K562 (cell line): ENCODE measurements around the gene POU2F1. TPM values are rescaled to one million over a fixed set of nuclear protein-coding genes. Genes with fewer than 3 reads are reported as not detected.
A peak's percentile ranks its signal among the peaks of the same experiment; 100 is the strongest.

Experiments used
- CHD1 ChIP-seq: fragments of 200-600 bp; sonication (generic); IDR thresholded peaks from one replicate; pipeline ENCODE4 v1.6.1; 2012; ENCODE audit warnings: mild to moderate bottlenecking, moderate library complexity, low read length, inconsistent platforms
- CXXC5 ChIP-seq: fragments of 250-450 bp; sonication (Bioruptor Pico); IDR thresholded peaks from 2 replicates; pipeline ENCODE4 v1.8.0; 2022; ENCODE audit warnings: inconsistent platforms, mild to moderate bottlenecking, moderate library complexity
- HLTF ChIP-seq: fragments of 450-650 bp; IDR thresholded peaks from 2 replicates; pipeline ENCODE4 v1.6.1; 2016
- LEF1 ChIP-seq: fragments of 450-650 bp; IDR thresholded peaks from 2 replicates; pipeline ENCODE4 v1.6.1; 2016; ENCODE audit warnings: mild to moderate bottlenecking
- YY1 ChIP-seq, 3 experiments: IDR thresholded peaks; 2 replicates each; pipeline ENCODE4 v1.6.1; 2011; ENCODE audit warnings: low read length in 2 of 3, mild to moderate bottlenecking in 2 of 3, moderate library complexity in 2 of 3, borderline replicate concordance in 1 of 3, control low read depth in 1 of 3, low read depth in 1 of 3; ENCODE audit not compliant: insufficient read depth in 3 of 3, insufficient replicate concordance in 2 of 3, control insufficient read depth in 1 of 3, insufficient read length in 1 of 3; ENCODE audit errors: extremely low read depth in 1 of 3
- polyA plus RNA-seq, 8 experiments: library from polyadenylated mRNA; depleted of rRNA in 4 of 8; stranded (reverse) in 5 of 8; unstranded in 3 of 8; fragments of >200 nt; fragmentation: Nextera tagmentation in 2 of 8; fragmentation: Illumina TruSeq in 1 of 8; extraction: Ambion mirVana in 2 of 8; extraction: Trizol in 1 of 8; gene quantifications; 2 replicates each; pipeline versions ENCODE4 v1.2.1 to v1.2.3, GENCODE V29; 2011 to 2014; ENCODE audit warnings: inconsistent platforms in 1 of 8, missing spikeins in 1 of 8
- total RNA-seq, 7 experiments: library from RNA; depleted of rRNA in 6 of 7; stranded (reverse); fragments of >200 nt in 6 of 7; fragmentation: Illumina TruSeq in 2 of 7; extraction: Trizol in 2 of 7; gene quantifications; 2 replicates each; pipeline versions ENCODE4 v1.2.1 to v1.2.3, GENCODE V29; 2011 to 2021; ENCODE audit warnings: low replicate concordance in 1 of 7
- TF ChIP-seq, protein P1 (sequence below): fragments of 450-650 bp; IDR thresholded peaks from 2 replicates; pipeline ENCODE4 v1.6.1; 2016; ENCODE audit warnings: low read depth

Gene POU2F1
- total and polyA plus RNA-seq, 9 of the 15 experiments (the other 6 are each of a cell fraction or from before 2014, with no cell fraction given) = 2.6 to 22.3 (median 8.8) TPM

GRCh38 chr1:167224734-167225235 lies 4.1 kb downstream of the POU2F1 start (continued):
- TF ChIP-seq, protein P1, sequence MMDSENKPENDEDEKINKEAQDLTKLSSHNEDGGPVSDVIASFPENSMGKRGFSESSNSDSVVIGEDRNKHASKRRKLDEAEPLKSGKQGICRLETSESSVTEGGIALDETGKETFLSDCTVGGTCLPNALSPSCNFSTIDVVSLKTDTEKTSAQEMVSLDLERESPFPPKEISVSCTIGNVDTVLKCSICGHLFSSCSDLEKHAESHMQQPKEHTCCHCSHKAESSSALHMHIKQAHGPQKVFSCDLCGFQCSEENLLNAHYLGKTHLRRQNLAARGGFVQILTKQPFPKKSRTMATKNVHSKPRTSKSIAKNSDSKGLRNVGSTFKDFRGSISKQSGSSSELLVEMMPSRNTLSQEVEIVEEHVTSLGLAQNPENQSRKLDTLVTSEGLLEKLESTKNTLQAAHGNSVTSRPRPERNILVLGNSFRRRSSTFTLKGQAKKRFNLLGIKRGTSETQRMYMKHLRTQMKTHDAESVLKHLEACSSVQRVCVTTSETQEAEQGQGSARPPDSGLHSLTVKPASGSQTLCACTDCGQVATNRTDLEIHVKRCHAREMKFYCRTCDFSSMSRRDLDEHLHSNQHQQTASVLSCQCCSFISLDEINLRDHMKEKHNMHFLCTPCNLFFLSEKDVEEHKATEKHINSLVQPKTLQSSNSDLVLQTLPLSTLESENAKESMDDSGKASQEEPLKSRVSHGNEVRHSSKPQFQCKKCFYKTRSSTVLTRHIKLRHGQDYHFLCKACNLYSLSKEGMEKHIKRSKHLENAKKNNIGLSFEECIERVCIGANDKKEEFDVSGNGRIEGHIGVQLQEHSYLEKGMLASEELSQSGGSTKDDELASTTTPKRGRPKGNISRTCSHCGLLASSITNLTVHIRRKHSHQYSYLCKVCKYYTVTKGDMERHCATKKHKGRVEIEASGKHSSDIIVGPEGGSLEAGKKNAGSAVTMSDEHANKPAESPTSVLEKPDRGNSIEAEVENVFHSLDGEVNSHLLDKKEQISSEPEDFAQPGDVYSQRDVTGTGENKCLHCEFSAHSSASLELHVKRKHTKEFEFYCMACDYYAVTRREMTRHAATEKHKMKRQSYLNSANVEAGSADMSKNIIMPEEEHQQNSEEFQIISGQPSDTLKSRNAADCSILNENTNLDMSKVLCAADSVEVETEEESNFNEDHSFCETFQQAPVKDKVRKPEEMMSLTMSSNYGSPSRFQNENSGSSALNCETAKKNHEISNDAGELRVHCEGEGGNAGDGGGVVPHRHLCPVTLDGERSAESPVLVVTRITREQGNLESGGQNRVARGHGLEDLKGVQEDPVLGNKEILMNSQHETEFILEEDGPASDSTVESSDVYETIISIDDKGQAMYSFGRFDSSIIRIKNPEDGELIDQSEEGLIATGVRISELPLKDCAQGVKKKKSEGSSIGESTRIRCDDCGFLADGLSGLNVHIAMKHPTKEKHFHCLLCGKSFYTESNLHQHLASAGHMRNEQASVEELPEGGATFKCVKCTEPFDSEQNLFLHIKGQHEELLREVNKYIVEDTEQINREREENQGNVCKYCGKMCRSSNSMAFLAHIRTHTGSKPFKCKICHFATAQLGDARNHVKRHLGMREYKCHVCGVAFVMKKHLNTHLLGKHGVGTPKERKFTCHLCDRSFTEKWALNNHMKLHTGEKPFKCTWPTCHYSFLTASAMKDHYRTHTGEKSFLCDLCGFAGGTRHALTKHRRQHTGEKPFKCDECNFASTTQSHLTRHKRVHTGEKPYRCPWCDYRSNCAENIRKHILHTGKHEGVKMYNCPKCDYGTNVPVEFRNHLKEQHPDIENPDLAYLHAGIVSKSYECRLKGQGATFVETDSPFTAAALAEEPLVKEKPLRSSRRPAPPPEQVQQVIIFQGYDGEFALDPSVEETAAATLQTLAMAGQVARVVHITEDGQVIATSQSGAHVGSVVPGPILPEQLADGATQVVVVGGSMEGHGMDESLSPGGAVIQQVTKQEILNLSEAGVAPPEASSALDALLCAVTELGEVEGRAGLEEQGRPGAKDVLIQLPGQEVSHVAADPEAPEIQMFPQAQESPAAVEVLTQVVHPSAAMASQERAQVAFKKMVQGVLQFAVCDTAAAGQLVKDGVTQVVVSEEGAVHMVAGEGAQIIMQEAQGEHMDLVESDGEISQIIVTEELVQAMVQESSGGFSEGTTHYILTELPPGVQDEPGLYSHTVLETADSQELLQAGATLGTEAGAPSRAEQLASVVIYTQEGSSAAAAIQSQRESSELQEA = peak; percentile 52; the same call in 1 of the 2 replicates
- TF ChIP-seq LEF1 = 0 out of 2 replicates have a peak, but pooled peaks have one; percentile 13
- 0 out of 2 replicates have a peak, but pooled peaks have one; percentile 38 for TF ChIP-seq HLTF
- peak; percentile 62 for TF ChIP-seq CXXC5 (CRISPR knock-in tag)
- TF ChIP-seq CHD1 = peak; percentile 57
- TF ChIP-seq YY1 (IDR thresholded peaks at IDR 0.05; ENCODE audit: borderline replicate concordance in 1 of 3, control insufficient read depth in 1 of 3, extremely low read depth in 1 of 3, insufficient read depth in 3 of 3, insufficient read length in 1 of 3, insufficient replicate concordance in 2 of 3, low read depth in 1 of 3, low read length in 2 of 3) = peak in 2 of 3 experiments; percentile 30 to 74
